CD14-positive monocyte (primary cell): Measurements from ENCODE around the gene TMEFF2. TPM values are rescaled to one million over a fixed set of nuclear protein-coding genes. Genes with fewer than 3 reads are reported as not detected.

ENCODE experiments used
- DNase-seq, 3 donors: peaks; one replicate each; pipeline ENCODE4 v3.0.0-alpha.2; 2011 to 2022
- H2AFZ ChIP-seq: 2 replicates; pipeline ENCODE4 v1.6.0; 2012; ENCODE audit warnings: mild to moderate bottlenecking, low read depth, low read length, inconsistent platforms; ENCODE audit not compliant: insufficient read depth, poor library complexity, severe bottlenecking
- H3K27ac ChIP-seq, 2 donors: 1 replicate in 1 of 2; 2 replicates in 1 of 2; pipeline ENCODE4 v1.5.1; 2012 to 2013; ENCODE audit warnings: low read length in 2 of 2, control low read depth in 1 of 2, inconsistent platforms in 1 of 2, low read depth in 1 of 2, mild to moderate bottlenecking in 1 of 2
- H3K27me3 ChIP-seq, 2 donors: one replicate each; pipeline versions ENCODE4 v1.6.0 to v1.6.1; 2011 to 2013; ENCODE audit warnings: low read length in 2 of 2; ENCODE audit not compliant: control insufficient read depth in 2 of 2, insufficient read depth in 2 of 2
- H3K36me3 ChIP-seq, 2 donors: replicated peaks in 1 of 2; 1 replicate in 1 of 2; 2 replicates in 1 of 2; pipeline versions ENCODE4 v1.5.1 to v1.6.1; 2012 to 2013; ENCODE audit warnings: low read length in 2 of 2, control low read depth in 1 of 2, inconsistent platforms in 1 of 2, mild to moderate bottlenecking in 1 of 2; ENCODE audit not compliant: insufficient read depth in 2 of 2, control insufficient read depth in 1 of 2
- H3K4me1 ChIP-seq, 2 donors: 1 replicate in 1 of 2; 2 replicates in 1 of 2; pipeline versions ENCODE4 v1.5.1 to v1.6.1; 2012 to 2013; ENCODE audit warnings: low read length in 2 of 2, control low read depth in 1 of 2, inconsistent platforms in 1 of 2, mild to moderate bottlenecking in 1 of 2, moderate library complexity in 1 of 2; ENCODE audit not compliant: insufficient read depth in 2 of 2, control insufficient read depth in 1 of 2
- H3K4me2 ChIP-seq: replicated peaks from 2 replicates; pipeline ENCODE3; 2012; ENCODE audit warnings: low read length, moderate library complexity, mild to moderate bottlenecking; ENCODE audit not compliant: poor library complexity, severe bottlenecking; ENCODE audit errors: extremely low read depth
- H3K4me3 ChIP-seq, 3 experiments: fragments of 200-600 bp in 1 of 3; sonication (generic) in 1 of 3; replicated peaks in 1 of 3; 1 replicate in 2 of 3; 2 replicates in 1 of 3; pipeline ENCODE4 v1.5.1; 2011 to 2013; ENCODE audit warnings: low read length in 3 of 3, mild to moderate bottlenecking in 3 of 3, control low read depth in 2 of 3, low read depth in 2 of 3, inconsistent platforms in 1 of 3, moderate library complexity in 1 of 3
- H3K79me2 ChIP-seq: 2 replicates; pipeline ENCODE4 v1.6.0; 2012; ENCODE audit warnings: mild to moderate bottlenecking, control low read depth, inconsistent platforms, low read length, moderate library complexity; ENCODE audit not compliant: insufficient read depth
- H3K9ac ChIP-seq: 2 replicates; pipeline ENCODE4 v1.6.0; 2017; ENCODE audit warnings: low read length, mild to moderate bottlenecking; ENCODE audit not compliant: insufficient read depth, poor library complexity, severe bottlenecking
- H3K9me3 ChIP-seq, 2 donors: replicated peaks in 1 of 2; 1 replicate in 1 of 2; 2 replicates in 1 of 2; pipeline versions ENCODE4 v1.5.1 to v1.6.1; 2012 to 2013; ENCODE audit warnings: low read length in 2 of 2, control low read depth in 1 of 2; ENCODE audit not compliant: control insufficient read depth in 1 of 2, insufficient read depth in 1 of 2
- H4K20me1 ChIP-seq: 2 replicates; pipeline ENCODE4 v1.6.0; 2012; ENCODE audit warnings: mild to moderate bottlenecking, low read length, control low read depth, moderate library complexity; ENCODE audit not compliant: insufficient read depth
- H3K27ac Mint-ChIP-seq, 7 donors: one replicate each; pipeline ENCODE4 v1.8.0; 2020; ENCODE audit warnings: mild to moderate bottlenecking in 7 of 7, mixed read lengths in 7 of 7, moderate library complexity in 6 of 7, inconsistent platforms in 2 of 7
- H3K27me3 Mint-ChIP-seq, 3 donors: one replicate each; pipeline ENCODE4 v1.8.0; 2021 to 2022; ENCODE audit warnings: low read depth in 3 of 3, mild to moderate bottlenecking in 3 of 3, mixed read lengths in 3 of 3, moderate library complexity in 3 of 3, inconsistent platforms in 1 of 3
- H3K36me3 Mint-ChIP-seq, 2 donors: one replicate each; pipeline ENCODE4 v1.8.0; 2020; ENCODE audit warnings: mixed read lengths in 2 of 2, inconsistent platforms in 1 of 2, mild to moderate bottlenecking in 1 of 2
- H3K4me1 Mint-ChIP-seq: one replicate; pipeline ENCODE4 v1.8.0; 2020; ENCODE audit warnings: mild to moderate bottlenecking, mixed read lengths
- H3K4me3 Mint-ChIP-seq, 2 donors: one replicate each; pipeline ENCODE4 v1.8.0; 2020; ENCODE audit warnings: mild to moderate bottlenecking in 2 of 2, mixed read lengths in 2 of 2, moderate library complexity in 1 of 2
- H3K9me3 Mint-ChIP-seq, 7 donors: one replicate each; pipeline ENCODE4 v1.8.0; 2020 to 2022; ENCODE audit warnings: mixed read lengths in 7 of 7, mild to moderate bottlenecking in 6 of 7, moderate library complexity in 6 of 7, inconsistent platforms in 2 of 7
- WGBS: methylation state at CpG from one replicate; pipeline ENCODE4 v1.1.5; 2013; ENCODE audit warnings: missing lambda C conversion rate; ENCODE audit not compliant: insufficient coverage; 5-methylcytosine and 5-hydroxymethylcytosine counted together
- intact Hi-C, 2 donors: fragments of 100-400 bp; cut with micrococcal nuclease; formaldehyde crosslinking; loops; one replicate each; pipeline versions ENCODE4 v1.15.0 to v1.15.1; 2023
- polyA plus RNA-seq, 3 donors: library from polyadenylated mRNA; depleted of rRNA in 1 of 3; unstranded in 2 of 3; stranded (reverse) in 1 of 3; fragments of 300-500 nt in 2 of 3; fragments of >200 nt in 1 of 3; fragmentation: Illumina TruSeq in 2 of 3; gene quantifications; 1 replicate in 2 of 3; 2 replicates in 1 of 3; pipeline ENCODE4 v1.2.3, GENCODE V29; 2012 to 2021
- TF ChIP-seq, protein P1 (sequence below): fragments of 200-600 bp; IDR thresholded peaks from one replicate; pipeline ENCODE4 v1.8.0; 2022; ENCODE audit warnings: antibody characterized with exemption, mild to moderate bottlenecking

TMEFF2 gene
- polyA plus RNA-seq, 3 donors, result not detected

DNA sequence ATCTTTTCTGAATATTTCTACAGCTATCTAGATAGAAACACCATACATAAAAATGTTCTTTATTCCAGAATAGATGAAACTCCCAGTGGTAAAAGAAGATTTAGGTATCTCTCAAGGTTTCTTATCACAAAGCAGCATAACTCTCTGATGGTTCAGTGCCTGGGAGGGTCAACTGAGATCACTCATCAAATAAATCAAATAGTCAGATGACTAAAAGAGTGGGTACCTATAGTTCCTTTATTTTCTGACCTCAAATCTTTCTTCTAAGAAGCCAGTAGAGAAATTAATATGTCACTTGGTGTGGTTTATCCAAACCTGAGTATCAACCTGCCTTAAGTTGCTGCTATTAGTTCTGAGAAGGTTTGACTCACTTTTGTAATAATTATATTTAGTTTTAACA is 120.9 kb downstream of the TMEFF2 start:
- Histone ChIP-seq H3K4me3 (no peak overlapping the region), H3K27me3 (no peaks in the 10 kb centered on the region), H3K9ac (no peak overlapping the region), H3K9me3 (no peaks in the 10 kb centered on the region), H3K36me3 (no peaks in the 10 kb centered on the region), H3K79me2 (no peaks in the 10 kb centered on the region), H3K27ac (no peak overlapping the region), H3K4me2 (no peak overlapping the region), H3K4me1 (no peaks in the 10 kb centered on the region), H4K20me1 (no peaks in the 10 kb centered on the region), H2AFZ (no peak overlapping the region)
- Mint-ChIP-seq H3K4me1 (no peaks in the 10 kb centered on the region), H3K9me3 (no peaks in the 10 kb centered on the region), H3K27me3 (no peaks in the 10 kb centered on the region), H3K4me3 (no peak overlapping the region), H3K27ac (no peak overlapping the region), H3K36me3 (no peaks in the 10 kb centered on the region)
- TF ChIP-seq, protein P1, sequence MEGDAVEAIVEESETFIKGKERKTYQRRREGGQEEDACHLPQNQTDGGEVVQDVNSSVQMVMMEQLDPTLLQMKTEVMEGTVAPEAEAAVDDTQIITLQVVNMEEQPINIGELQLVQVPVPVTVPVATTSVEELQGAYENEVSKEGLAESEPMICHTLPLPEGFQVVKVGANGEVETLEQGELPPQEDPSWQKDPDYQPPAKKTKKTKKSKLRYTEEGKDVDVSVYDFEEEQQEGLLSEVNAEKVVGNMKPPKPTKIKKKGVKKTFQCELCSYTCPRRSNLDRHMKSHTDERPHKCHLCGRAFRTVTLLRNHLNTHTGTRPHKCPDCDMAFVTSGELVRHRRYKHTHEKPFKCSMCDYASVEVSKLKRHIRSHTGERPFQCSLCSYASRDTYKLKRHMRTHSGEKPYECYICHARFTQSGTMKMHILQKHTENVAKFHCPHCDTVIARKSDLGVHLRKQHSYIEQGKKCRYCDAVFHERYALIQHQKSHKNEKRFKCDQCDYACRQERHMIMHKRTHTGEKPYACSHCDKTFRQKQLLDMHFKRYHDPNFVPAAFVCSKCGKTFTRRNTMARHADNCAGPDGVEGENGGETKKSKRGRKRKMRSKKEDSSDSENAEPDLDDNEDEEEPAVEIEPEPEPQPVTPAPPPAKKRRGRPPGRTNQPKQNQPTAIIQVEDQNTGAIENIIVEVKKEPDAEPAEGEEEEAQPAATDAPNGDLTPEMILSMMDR, result no peak
- DNase-seq, result no peak
- intact Hi-C loops, result no loop called here

DNA sequence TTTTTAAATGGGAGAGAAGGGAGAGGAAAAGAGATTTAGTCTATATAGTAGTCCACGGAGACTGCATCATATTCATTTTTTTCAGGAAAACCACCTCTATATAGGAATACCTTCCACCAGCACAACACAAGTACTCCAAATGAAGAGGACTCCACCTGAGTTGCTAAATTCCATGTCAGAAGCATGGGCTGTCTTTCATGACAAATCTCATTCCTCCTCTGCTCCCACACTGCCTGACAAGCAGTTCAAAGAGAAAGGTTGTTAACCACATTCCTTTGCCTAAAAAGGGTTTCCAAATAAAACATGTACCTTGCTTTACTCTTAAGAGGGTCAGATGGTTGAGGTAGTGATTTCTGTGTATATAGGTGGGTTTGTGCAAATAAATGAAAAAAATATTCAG is 122.0 kb downstream of the TMEFF2 start:
- no peak overlapping the region for H3K27ac Mint-ChIP-seq
- no peaks in the 10 kb centered on the region for H3K4me1 Mint-ChIP-seq
- H3K27ac ChIP-seq, result no peak overlapping the region
- no peak overlapping the region for H2AFZ ChIP-seq
- no peak overlapping the region for H3K4me3 ChIP-seq
- no peaks in the 10 kb centered on the region for H3K36me3 Mint-ChIP-seq
- H4K20me1 ChIP-seq, result no peaks in the 10 kb centered on the region
- no CpG with 5 or more reads among the region's 1 CpG for WGBS
- H3K9me3 Mint-ChIP-seq, result no peaks in the 10 kb centered on the region
- no peaks in the 10 kb centered on the region for H3K79me2 ChIP-seq
- no peaks in the 10 kb centered on the region for H3K4me1 ChIP-seq
- intact Hi-C loops, result no loop called here
- no peak overlapping the region for H3K9ac ChIP-seq
- H3K36me3 ChIP-seq, result no peaks in the 10 kb centered on the region
- H3K9me3 ChIP-seq, result no peaks in the 10 kb centered on the region
- no peak for DNase-seq
- no peaks in the 10 kb centered on the region for H3K27me3 Mint-ChIP-seq
- TF ChIP-seq, protein P1, result no peak
- H3K4me3 Mint-ChIP-seq, result no peak overlapping the region
- H3K27me3 ChIP-seq, result no peaks in the 10 kb centered on the region
- H3K4me2 ChIP-seq, result no peak overlapping the region
